ENCODE measurements around the gene VTI1A. TPM values are rescaled to one million over a fixed set of nuclear protein-coding genes. Genes with fewer than 3 reads are reported as not detected.

VTI1A gene
- polyA plus RNA-seq, 1 donor from 2014 or later: 28.7 TPM

DNA sequence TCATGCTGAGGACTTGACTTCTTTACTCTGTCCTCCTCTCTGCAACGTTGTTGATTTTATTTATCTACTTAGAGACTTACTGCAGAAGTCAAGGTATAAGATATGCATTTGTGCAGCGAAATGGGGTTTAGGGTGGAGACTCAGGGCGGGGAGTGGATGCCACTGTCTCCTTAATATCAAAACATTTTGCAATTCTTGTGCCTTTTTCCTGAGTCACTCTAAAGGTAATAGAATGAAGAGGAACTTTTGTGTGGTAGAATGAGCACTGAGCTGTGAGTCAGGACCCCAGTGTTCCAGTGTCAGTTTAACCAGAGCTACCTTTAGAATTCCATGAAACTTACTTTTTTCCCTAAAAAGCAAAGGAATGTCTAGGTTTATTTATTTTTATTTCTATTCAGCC is 78.2 kb downstream of the VTI1A start:
- Histone ChIP-seq H3K27ac (ENCODE audit: low read length) (no peak overlapping the region), H3K4me2 (ENCODE audit: low read length) (no peak overlapping the region)

DNA sequence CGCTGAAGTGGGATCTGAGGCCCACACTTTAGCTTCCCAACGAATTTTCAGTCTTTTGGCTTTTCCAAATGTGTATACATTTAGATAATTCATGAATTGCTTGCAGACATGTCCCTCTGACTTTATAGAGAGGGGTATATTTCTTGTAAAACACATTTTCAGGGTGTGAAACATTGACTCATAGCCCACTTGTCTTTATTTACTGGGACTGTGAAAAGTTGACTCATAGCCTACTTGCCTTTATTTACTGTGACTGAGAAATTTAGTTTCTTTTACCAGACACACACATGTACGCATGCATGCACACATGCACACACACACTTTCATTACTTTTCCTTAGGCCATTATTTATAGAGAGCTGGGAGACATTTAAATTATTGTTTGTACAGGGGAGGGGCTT is 79.1 kb downstream of the VTI1A start:
- Histone ChIP-seq H3K9ac (ENCODE audit: low read length) (no peak overlapping the region), H2AFZ (ENCODE audit: low read depth, low read length) (no peak overlapping the region), H4K20me1 (ENCODE audit: insufficient read depth) (no peaks in the 10 kb centered on the region), H3F3A (ENCODE audit: insufficient read depth, low read length, poor library complexity, severe bottlenecking) (no peaks in the 10 kb centered on the region), H3K79me2 (replicated peaks; ENCODE audit: insufficient read depth, low read length) (no peaks in the 10 kb centered on the region), H3K27ac (ENCODE audit: low read length) (no peak overlapping the region), H3K36me3 (ENCODE audit: insufficient read depth, low read length) (no peaks in the 10 kb centered on the region), H3K27me3 (ENCODE audit: insufficient read depth, low read depth, low read length) (no peaks in the 10 kb centered on the region), H3K9me3 (ENCODE audit: low read length) (no peaks in the 10 kb centered on the region), H3K4me2 (ENCODE audit: low read length) (no peak overlapping the region), H3K9me2 (ENCODE audit: insufficient read depth, low read length) (no peaks in the 10 kb centered on the region), H3K4me3 (ENCODE audit: low read length) (no peak overlapping the region)
- TF ChIP-seq POLR2AphosphoS5 (IDR thresholded peaks at IDR 0.05) (no peak), EP300 (conservative IDR thresholded peaks at IDR 0.05; ENCODE audit: poor library complexity, severe bottlenecking) (no peak), RAD21 (conservative IDR thresholded peaks at IDR 0.05) (no peak)
- TF ChIP-seq, protein P1, sequence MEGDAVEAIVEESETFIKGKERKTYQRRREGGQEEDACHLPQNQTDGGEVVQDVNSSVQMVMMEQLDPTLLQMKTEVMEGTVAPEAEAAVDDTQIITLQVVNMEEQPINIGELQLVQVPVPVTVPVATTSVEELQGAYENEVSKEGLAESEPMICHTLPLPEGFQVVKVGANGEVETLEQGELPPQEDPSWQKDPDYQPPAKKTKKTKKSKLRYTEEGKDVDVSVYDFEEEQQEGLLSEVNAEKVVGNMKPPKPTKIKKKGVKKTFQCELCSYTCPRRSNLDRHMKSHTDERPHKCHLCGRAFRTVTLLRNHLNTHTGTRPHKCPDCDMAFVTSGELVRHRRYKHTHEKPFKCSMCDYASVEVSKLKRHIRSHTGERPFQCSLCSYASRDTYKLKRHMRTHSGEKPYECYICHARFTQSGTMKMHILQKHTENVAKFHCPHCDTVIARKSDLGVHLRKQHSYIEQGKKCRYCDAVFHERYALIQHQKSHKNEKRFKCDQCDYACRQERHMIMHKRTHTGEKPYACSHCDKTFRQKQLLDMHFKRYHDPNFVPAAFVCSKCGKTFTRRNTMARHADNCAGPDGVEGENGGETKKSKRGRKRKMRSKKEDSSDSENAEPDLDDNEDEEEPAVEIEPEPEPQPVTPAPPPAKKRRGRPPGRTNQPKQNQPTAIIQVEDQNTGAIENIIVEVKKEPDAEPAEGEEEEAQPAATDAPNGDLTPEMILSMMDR (IDR thresholded peaks at IDR 0.05; ENCODE audit: poor library complexity, severe bottlenecking): no peak

More for the DNA sequence above, 78.2 kb downstream of the VTI1A start:
- no peaks in the 10 kb centered on the region for H3K36me3 ChIP-seq (ENCODE audit: insufficient read depth, low read length)
- H3K27me3 ChIP-seq (ENCODE audit: insufficient read depth, low read depth, low read length): no peaks in the 10 kb centered on the region
- H4K20me1 ChIP-seq (ENCODE audit: insufficient read depth): no peaks in the 10 kb centered on the region
- H2AFZ ChIP-seq (ENCODE audit: low read depth, low read length): no peak overlapping the region
- H3F3A ChIP-seq (ENCODE audit: insufficient read depth, low read length, poor library complexity, severe bottlenecking): no peaks in the 10 kb centered on the region
- H3K4me3 ChIP-seq (ENCODE audit: low read length): no peak overlapping the region
- H3K9me2 ChIP-seq (ENCODE audit: insufficient read depth, low read length): no peaks in the 10 kb centered on the region
- H3K79me2 ChIP-seq (replicated peaks; ENCODE audit: insufficient read depth, low read length): no peaks in the 10 kb centered on the region
- TF ChIP-seq EZH2 (IDR thresholded peaks at IDR 0.05; ENCODE audit: borderline replicate concordance, insufficient read depth, low read length, poor library complexity, severe bottlenecking) (no peak), SMC3 (conservative IDR thresholded peaks at IDR 0.05; ENCODE audit: poor library complexity) (no peak), EP300 (conservative IDR thresholded peaks at IDR 0.05; ENCODE audit: poor library complexity, severe bottlenecking) (no peak), RAD21 (conservative IDR thresholded peaks at IDR 0.05) (no peak), TAF1 (IDR thresholded peaks at IDR 0.05; ENCODE audit: low read depth) (no peak)
- TF ChIP-seq, protein P1 (IDR thresholded peaks at IDR 0.05; ENCODE audit: poor library complexity, severe bottlenecking): no peak
- TF ChIP-seq, protein P2, sequence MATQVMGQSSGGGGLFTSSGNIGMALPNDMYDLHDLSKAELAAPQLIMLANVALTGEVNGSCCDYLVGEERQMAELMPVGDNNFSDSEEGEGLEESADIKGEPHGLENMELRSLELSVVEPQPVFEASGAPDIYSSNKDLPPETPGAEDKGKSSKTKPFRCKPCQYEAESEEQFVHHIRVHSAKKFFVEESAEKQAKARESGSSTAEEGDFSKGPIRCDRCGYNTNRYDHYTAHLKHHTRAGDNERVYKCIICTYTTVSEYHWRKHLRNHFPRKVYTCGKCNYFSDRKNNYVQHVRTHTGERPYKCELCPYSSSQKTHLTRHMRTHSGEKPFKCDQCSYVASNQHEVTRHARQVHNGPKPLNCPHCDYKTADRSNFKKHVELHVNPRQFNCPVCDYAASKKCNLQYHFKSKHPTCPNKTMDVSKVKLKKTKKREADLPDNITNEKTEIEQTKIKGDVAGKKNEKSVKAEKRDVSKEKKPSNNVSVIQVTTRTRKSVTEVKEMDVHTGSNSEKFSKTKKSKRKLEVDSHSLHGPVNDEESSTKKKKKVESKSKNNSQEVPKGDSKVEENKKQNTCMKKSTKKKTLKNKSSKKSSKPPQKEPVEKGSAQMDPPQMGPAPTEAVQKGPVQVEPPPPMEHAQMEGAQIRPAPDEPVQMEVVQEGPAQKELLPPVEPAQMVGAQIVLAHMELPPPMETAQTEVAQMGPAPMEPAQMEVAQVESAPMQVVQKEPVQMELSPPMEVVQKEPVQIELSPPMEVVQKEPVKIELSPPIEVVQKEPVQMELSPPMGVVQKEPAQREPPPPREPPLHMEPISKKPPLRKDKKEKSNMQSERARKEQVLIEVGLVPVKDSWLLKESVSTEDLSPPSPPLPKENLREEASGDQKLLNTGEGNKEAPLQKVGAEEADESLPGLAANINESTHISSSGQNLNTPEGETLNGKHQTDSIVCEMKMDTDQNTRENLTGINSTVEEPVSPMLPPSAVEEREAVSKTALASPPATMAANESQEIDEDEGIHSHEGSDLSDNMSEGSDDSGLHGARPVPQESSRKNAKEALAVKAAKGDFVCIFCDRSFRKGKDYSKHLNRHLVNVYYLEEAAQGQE (IDR thresholded peaks at IDR 0.05; ENCODE audit: borderline replicate concordance): no peak
- no peak overlapping the region for H3K9ac ChIP-seq (ENCODE audit: low read length)
- no peaks in the 10 kb centered on the region for H3K9me3 ChIP-seq (ENCODE audit: low read length)
